B cell (primary cell): ENCODE results near the gene SLC2A9. TPM values are rescaled to one million over a fixed set of nuclear protein-coding genes. Genes with fewer than 3 reads are reported as not detected.

Source experiments
- ATAC-seq: fragments of 200-7000 bp; cut with Tn5 transposase; one replicate; pipeline ENCODE4 v1.10.0; 2021; ENCODE audit warnings: low read depth, mild to moderate bottlenecking, moderate number of reproducible peaks, moderate library complexity
- CTCF ChIA-PET: fragments of 350-600 bp; sonication (Branson Sonifier 250); formaldehyde crosslinking; loops from one replicate; lab custom pipeline; 2021; ENCODE audit warnings: antibody characterized with exemption, inconsistent platforms; lab: Charles Lee
- POLR2A ChIA-PET: fragments of 350-600 bp; sonication (Branson Sonifier 250); formaldehyde crosslinking; loops from one replicate; lab custom pipeline; 2021; ENCODE audit warnings: antibody characterized with exemption; lab: Charles Lee
- DNase-seq: peaks from one replicate; pipeline ENCODE4 v3.0.0; 2013
- H2AFZ ChIP-seq: 2 replicates; pipeline ENCODE4 v1.6.1; 2012; ENCODE audit warnings: mild to moderate bottlenecking, low read depth, low read length; ENCODE audit not compliant: insufficient read depth, poor library complexity, severe bottlenecking
- H3K27ac ChIP-seq, 2 donors: 1 replicate in 1 of 2; 2 replicates in 1 of 2; pipeline ENCODE4 v1.5.1; 2012 to 2013; ENCODE audit warnings: low read length in 2 of 2, mild to moderate bottlenecking in 2 of 2, moderate library complexity in 1 of 2
- H3K27me3 ChIP-seq, 4 experiments: fragments of 200-600 bp in 1 of 4; sonication (generic) in 1 of 4; replicated peaks in 1 of 4; 1 replicate in 2 of 4; 2 replicates in 2 of 4; pipeline versions ENCODE4 v1.6.1 to v1.7.0; 2013 to 2016; ENCODE audit warnings: low read length in 3 of 4, mild to moderate bottlenecking in 2 of 4, mixed read lengths in 1 of 4, moderate library complexity in 1 of 4; ENCODE audit not compliant: insufficient read depth in 4 of 4, control insufficient read depth in 3 of 4; ENCODE audit errors: control extremely low read depth in 1 of 4
- H3K36me3 ChIP-seq, 2 experiments: replicated peaks in 1 of 2; 1 replicate in 1 of 2; 2 replicates in 1 of 2; pipeline versions ENCODE4 v1.6.1 to v1.7.1; 2013; ENCODE audit warnings: low read length in 1 of 2; ENCODE audit not compliant: insufficient read depth in 2 of 2, control insufficient read depth in 1 of 2; ENCODE audit errors: control extremely low read depth in 1 of 2, extremely low read depth in 1 of 2
- H3K4me1 ChIP-seq, 2 donors: fragments of 200-600 bp in 1 of 2; sonication (generic) in 1 of 2; 1 replicate in 1 of 2; 2 replicates in 1 of 2; pipeline versions ENCODE4 v1.5.1 to v1.6.1; 2013 to 2017; ENCODE audit warnings: low read length in 2 of 2; ENCODE audit not compliant: control insufficient read depth in 2 of 2, insufficient read depth in 2 of 2
- H3K4me2 ChIP-seq: replicated peaks from 2 replicates; pipeline ENCODE3; 2012; ENCODE audit warnings: mild to moderate bottlenecking, low read depth, low read length; ENCODE audit not compliant: poor library complexity, severe bottlenecking
- H3K4me3 ChIP-seq, 5 experiments: fragments of 200-600 bp in 1 of 5; sonication (generic) in 1 of 5; 1 replicate in 3 of 5; 2 replicates in 2 of 5; pipeline versions ENCODE4 v1.5.1 to v1.7.0; 2011 to 2016; ENCODE audit warnings: low read length in 4 of 5, mild to moderate bottlenecking in 4 of 5, low read depth in 2 of 5, control low read depth in 1 of 5, moderate library complexity in 1 of 5; ENCODE audit not compliant: insufficient read depth in 1 of 5; ENCODE audit errors: control extremely low read depth in 1 of 5, extremely low read depth in 1 of 5
- H3K79me2 ChIP-seq: fragments of 200-600 bp; sonication (generic); one replicate; pipeline ENCODE4 v1.6.0; 2016; ENCODE audit warnings: low read length; ENCODE audit not compliant: control insufficient read depth, insufficient read depth
- H3K9ac ChIP-seq: fragments of 200-600 bp; sonication (generic); 2 replicates; pipeline ENCODE4 v1.6.1; 2017; ENCODE audit warnings: mild to moderate bottlenecking, low read length, moderate library complexity
- H3K9me3 ChIP-seq, 3 donors: one replicate each; pipeline versions ENCODE4 v1.6.1 to v1.7.1; 2013; ENCODE audit warnings: low read length in 2 of 3; ENCODE audit not compliant: control insufficient read depth in 2 of 3, insufficient read depth in 1 of 3; ENCODE audit errors: control extremely low read depth in 1 of 3
- H4K20me1 ChIP-seq: 2 replicates; pipeline ENCODE4 v1.6.0; 2012; ENCODE audit warnings: mild to moderate bottlenecking, low read length; ENCODE audit not compliant: insufficient read depth, control insufficient read depth, poor library complexity, severe bottlenecking
- H3K27ac Mint-ChIP-seq: one replicate; pipeline ENCODE4 v1.8.0; 2021; ENCODE audit warnings: mixed read lengths
- H3K27me3 Mint-ChIP-seq: one replicate; pipeline ENCODE4 v1.8.0; 2021; ENCODE audit warnings: mixed read lengths
- H3K4me1 Mint-ChIP-seq: one replicate; pipeline ENCODE4 v1.8.0; 2021; ENCODE audit warnings: mixed read lengths
- H3K4me3 Mint-ChIP-seq: one replicate; pipeline ENCODE4 v1.8.0; 2021; ENCODE audit warnings: mixed read lengths
- H3K9me3 Mint-ChIP-seq: one replicate; pipeline ENCODE4 v1.8.0; 2022; ENCODE audit warnings: mixed read lengths; ENCODE audit not compliant: insufficient read depth
- EZH2 ChIP-seq: IDR thresholded peaks from 2 replicates; pipeline ENCODE4 v1.6.1; 2012; ENCODE audit warnings: borderline replicate concordance, low read depth, mild to moderate bottlenecking, moderate library complexity, low read length; ENCODE audit not compliant: insufficient read depth, poor library complexity, severe bottlenecking
- WGBS: methylation state at CpG from one replicate; pipeline ENCODE4 v1.1.5; 2013; ENCODE audit warnings: missing lambda C conversion rate; ENCODE audit not compliant: insufficient coverage; 5-methylcytosine and 5-hydroxymethylcytosine counted together
- intact Hi-C: fragments of 100-400 bp; cut with micrococcal nuclease; formaldehyde crosslinking; loops from one replicate; pipeline ENCODE4 v1.10.0; 2022
- polyA plus RNA-seq: library from polyadenylated mRNA; depleted of rRNA; stranded (reverse); fragments of >200 nt; gene quantifications from 2 replicates; pipeline ENCODE4 v1.2.3, GENCODE V29; 2012
- total RNA-seq, 2 donors: library from RNA; stranded (reverse); fragments of 120-200 nt in 1 of 2; gene quantifications; 1 replicate in 1 of 2; 2 replicates in 1 of 2; pipeline versions ENCODE4 v1.2.3 to v1.2.4, GENCODE V29; 2013 to 2022
- TF ChIP-seq, protein P1 (sequence below): fragments of 200-600 bp; IDR thresholded peaks from one replicate; pipeline ENCODE4 v1.8.0; 2022; ENCODE audit warnings: antibody characterized with exemption, mild to moderate bottlenecking

Gene SLC2A9
- total and polyA plus RNA-seq, 2 donors (not counting 1 experiment from before 2014, with no cell fraction given) = 0.89 to 2.1 TPM

GRCh38 chr4:9885958-9886357 lies 135.3 kb downstream of the SLC2A9 start:
- H4K20me1 ChIP-seq = no peaks in the 10 kb centered on the region
- POLR2A ChIA-PET = no interaction called here
- DNase-seq = no peak

GRCh38 chr4:9880406-9881197 lies 140.7 kb downstream of the SLC2A9 start:
- WGBS = 89% methylated on average over 5 of the region's 6 CpGs
- DNase-seq = no peak
- Histone ChIP-seq H3K4me3 (no peak overlapping the region), H3K36me3 (no peaks in the 10 kb centered on the region), H3K27ac (no peak overlapping the region), H3K4me2 (no peak overlapping the region), H3K9ac (no peak overlapping the region), H3K9me3 (peaks cover 0 to 2% (median 0%) of the 10 kb centered on the region in 3 donors), H3K27me3 (no peaks in the 10 kb centered on the region), H2AFZ (no peak overlapping the region), H3K4me1 (no peaks in the 10 kb centered on the region), H4K20me1 (no peaks in the 10 kb centered on the region), H3K79me2 (no peaks in the 10 kb centered on the region)
- no peak overlapping the region for H3K27ac Mint-ChIP-seq
- CTCF ChIA-PET = no interaction called here
- intact Hi-C loops = no loop called here
- H3K9me3 Mint-ChIP-seq = no peaks in the 10 kb centered on the region
- no peaks in the 10 kb centered on the region for H3K4me1 Mint-ChIP-seq
- ATAC-seq = no peak
- TF ChIP-seq, protein P1, sequence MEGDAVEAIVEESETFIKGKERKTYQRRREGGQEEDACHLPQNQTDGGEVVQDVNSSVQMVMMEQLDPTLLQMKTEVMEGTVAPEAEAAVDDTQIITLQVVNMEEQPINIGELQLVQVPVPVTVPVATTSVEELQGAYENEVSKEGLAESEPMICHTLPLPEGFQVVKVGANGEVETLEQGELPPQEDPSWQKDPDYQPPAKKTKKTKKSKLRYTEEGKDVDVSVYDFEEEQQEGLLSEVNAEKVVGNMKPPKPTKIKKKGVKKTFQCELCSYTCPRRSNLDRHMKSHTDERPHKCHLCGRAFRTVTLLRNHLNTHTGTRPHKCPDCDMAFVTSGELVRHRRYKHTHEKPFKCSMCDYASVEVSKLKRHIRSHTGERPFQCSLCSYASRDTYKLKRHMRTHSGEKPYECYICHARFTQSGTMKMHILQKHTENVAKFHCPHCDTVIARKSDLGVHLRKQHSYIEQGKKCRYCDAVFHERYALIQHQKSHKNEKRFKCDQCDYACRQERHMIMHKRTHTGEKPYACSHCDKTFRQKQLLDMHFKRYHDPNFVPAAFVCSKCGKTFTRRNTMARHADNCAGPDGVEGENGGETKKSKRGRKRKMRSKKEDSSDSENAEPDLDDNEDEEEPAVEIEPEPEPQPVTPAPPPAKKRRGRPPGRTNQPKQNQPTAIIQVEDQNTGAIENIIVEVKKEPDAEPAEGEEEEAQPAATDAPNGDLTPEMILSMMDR = no peak
- TF ChIP-seq EZH2 = no peak
- no peak overlapping the region for H3K4me3 Mint-ChIP-seq
- no peaks in the 10 kb centered on the region for H3K27me3 Mint-ChIP-seq
- POLR2A ChIA-PET = no interaction called here

More at GRCh38 chr4:9885958-9886357, 135.3 kb downstream of the SLC2A9 start:
- no peak overlapping the region for H3K9ac ChIP-seq
- ATAC-seq = no peak
- no peak overlapping the region for H2AFZ ChIP-seq
- no peak overlapping the region for H3K4me2 ChIP-seq
- Mint-ChIP-seq H3K9me3 (no peaks in the 10 kb centered on the region), H3K27ac (no peak overlapping the region), H3K4me1 (no peaks in the 10 kb centered on the region), H3K27me3 (peaks cover 5% of the 10 kb centered on the region), H3K4me3 (no peak overlapping the region)
- no peak overlapping the region for H3K27ac ChIP-seq
- no peaks in the 10 kb centered on the region for H3K27me3 ChIP-seq
- intact Hi-C loops = no loop called here
- no peaks in the 10 kb centered on the region for H3K79me2 ChIP-seq
- CTCF ChIA-PET = no interaction called here
- TF ChIP-seq, protein P1 = no peak
- TF ChIP-seq EZH2 = no peak
- peaks cover 0 to 2% (median 0%) of the 10 kb centered on the region in 3 donors for H3K9me3 ChIP-seq
- H3K36me3 ChIP-seq = no peaks in the 10 kb centered on the region
- H3K4me3 ChIP-seq = no peak overlapping the region
- 92% methylated on average over 2 of the region's 5 CpGs for WGBS
- H3K4me1 ChIP-seq = no peaks in the 10 kb centered on the region
